ENCODE results near the gene SCNN1A. TPM values are rescaled to one million over a fixed set of nuclear protein-coding genes. Genes with fewer than 3 reads are reported as not detected.

SCNN1A gene
- total RNA-seq, 1 donor from 2014 or later = 14.3 TPM

DNA sequence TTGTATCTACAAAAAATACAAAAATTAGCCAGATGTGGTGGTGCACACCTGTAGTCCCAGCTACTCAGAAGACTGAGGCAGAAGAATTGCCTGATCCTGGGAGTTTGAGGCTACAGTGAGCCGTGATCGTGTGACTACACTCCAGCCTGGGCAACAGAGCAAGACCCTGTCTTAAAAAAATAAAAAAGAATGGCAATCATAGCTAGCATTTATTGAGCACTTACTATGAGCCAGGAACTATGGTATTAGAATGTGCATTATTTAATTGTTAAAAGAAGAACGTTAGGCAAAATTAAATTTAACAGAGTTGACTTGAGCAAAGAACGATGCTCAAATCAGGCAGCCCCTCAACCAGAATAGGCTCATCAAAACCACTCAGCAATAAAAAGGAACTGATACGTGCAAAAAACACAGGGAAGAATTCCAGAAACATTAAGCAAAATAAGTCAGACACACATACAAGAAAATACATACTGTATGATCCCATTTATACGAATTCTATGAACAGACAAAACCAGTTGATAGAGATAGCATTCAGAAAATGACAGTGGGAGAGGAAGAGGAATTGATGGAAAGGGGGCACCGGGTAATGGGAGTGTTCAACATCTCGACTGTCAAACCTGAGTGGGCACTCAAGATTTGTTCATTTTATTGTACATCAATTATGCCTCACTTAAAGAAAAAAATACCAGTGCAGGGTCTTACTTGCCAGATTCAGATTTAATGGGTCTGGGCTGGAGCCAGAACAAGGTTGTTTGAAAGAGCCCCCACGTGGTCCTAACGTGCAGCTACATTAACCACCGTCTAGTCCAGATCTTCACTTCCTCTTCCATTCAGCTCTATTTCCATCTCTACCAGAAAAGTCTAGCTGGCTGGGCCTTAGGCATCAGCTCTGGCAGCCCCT is 8.0 kb downstream of the SCNN1A start:
- no peaks in the 10 kb centered on the region for H3K27me3 ChIP-seq
- no peak for DNase-seq (ENCODE audit: low spot score in 2 of 2)
- intact Hi-C loops (cut with DNase I) = no loop called here

DNA sequence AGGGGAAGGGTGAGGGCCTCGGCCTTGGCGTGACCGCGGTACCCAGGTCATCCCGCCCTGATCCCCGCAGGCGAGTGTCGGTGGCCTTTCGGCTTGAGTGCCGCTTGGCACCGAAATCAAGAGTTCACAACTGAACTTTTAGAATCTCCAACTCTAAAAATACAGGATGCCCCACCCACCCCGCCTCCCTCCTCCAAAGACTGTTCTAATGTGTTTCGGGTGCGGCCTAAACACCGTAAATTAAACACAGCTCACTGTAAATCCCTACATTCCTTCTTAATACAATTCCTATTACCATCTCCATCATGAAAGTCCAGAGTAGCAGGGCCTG is 11.4 kb downstream of the SCNN1A start:
- Histone ChIP-seq H3K36me3 (no peaks in the 10 kb centered on the region), H3K27me3 (no peaks in the 10 kb centered on the region), H3K9me3 (no peaks in the 10 kb centered on the region), H3K4me1 (peaks cover 0 to 5% of the 10 kb centered on the region in 2 donors), H3K4me3 (peak overlapping the region; percentile 59 to 65), H3K27ac (peak overlapping the region; percentile 55 to 74)
- TF ChIP-seq, protein P1, sequence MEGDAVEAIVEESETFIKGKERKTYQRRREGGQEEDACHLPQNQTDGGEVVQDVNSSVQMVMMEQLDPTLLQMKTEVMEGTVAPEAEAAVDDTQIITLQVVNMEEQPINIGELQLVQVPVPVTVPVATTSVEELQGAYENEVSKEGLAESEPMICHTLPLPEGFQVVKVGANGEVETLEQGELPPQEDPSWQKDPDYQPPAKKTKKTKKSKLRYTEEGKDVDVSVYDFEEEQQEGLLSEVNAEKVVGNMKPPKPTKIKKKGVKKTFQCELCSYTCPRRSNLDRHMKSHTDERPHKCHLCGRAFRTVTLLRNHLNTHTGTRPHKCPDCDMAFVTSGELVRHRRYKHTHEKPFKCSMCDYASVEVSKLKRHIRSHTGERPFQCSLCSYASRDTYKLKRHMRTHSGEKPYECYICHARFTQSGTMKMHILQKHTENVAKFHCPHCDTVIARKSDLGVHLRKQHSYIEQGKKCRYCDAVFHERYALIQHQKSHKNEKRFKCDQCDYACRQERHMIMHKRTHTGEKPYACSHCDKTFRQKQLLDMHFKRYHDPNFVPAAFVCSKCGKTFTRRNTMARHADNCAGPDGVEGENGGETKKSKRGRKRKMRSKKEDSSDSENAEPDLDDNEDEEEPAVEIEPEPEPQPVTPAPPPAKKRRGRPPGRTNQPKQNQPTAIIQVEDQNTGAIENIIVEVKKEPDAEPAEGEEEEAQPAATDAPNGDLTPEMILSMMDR (IDR thresholded peaks at IDR 0.05) = no peak
- DNase-seq (ENCODE audit: low spot score in 2 of 2) = no peak
- intact Hi-C loops (cut with DNase I) = no loop called here

More for the DNA sequence above, 8.0 kb downstream of the SCNN1A start:
- H3K27ac ChIP-seq = peak overlapping the region in 1 of 2 donors; percentile 12
- H3K9me3 ChIP-seq = no peaks in the 10 kb centered on the region
- TF ChIP-seq, protein P1 (IDR thresholded peaks at IDR 0.05) = peak in 1 of 3 experiments; percentile 12
- no peak overlapping the region for H3K4me3 ChIP-seq
- H3K4me1 ChIP-seq = peaks cover 0 to 6% of the 10 kb centered on the region in 2 donors
- H3K36me3 ChIP-seq = no peaks in the 10 kb centered on the region

DNA sequence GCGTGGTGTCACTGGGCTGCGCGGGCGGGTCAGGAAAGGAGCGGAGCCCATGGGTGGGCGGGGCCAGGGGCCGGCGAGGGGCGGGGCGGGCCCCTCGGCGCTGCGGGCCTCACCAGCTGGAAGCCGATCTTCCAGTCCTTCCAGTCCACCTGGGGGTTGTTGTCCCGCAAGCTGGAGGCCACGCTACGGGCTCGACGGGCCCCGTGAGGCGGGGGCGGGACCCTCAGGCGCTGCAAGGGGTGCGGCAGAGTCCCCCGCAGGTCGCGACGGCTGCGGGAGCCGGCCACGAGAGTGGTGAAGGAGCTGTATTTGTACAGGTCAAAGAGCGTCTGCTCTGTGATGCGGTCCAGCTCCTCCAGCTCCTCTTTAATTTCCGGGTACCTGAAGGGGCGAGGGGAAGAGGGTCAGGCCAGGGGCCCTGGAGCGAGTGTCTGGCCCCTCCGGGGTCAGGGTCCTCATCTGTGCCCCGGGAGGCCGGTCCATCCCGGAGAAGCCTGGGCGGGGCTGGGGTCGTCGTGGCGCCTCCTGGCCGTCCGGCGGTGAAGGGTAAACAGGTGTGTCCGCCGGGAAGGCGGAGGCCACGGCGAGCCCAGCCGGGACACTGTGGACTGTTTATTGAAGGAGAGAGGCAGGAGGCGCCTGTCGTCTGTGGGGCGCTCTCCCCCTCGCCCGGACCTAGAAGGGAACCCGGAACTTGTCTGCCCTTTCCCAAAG is 11.9 kb downstream of the SCNN1A start:
- peak in 1 of 2 donors; percentile 81 for DNase-seq (ENCODE audit: low spot score in 2 of 2)
- no peaks in the 10 kb centered on the region for H3K9me3 ChIP-seq
- intact Hi-C loops (cut with DNase I) = no loop called here
- H3K27ac ChIP-seq = peak overlapping the region; percentile 55 to 74
- no peaks in the 10 kb centered on the region for H3K36me3 ChIP-seq
- H3K27me3 ChIP-seq = no peaks in the 10 kb centered on the region
- peak overlapping the region; percentile 59 to 65 for H3K4me3 ChIP-seq
- TF ChIP-seq, protein P1 (IDR thresholded peaks at IDR 0.05) = no peak
- peaks cover 0 to 5% of the 10 kb centered on the region in 2 donors for H3K4me1 ChIP-seq

DNA sequence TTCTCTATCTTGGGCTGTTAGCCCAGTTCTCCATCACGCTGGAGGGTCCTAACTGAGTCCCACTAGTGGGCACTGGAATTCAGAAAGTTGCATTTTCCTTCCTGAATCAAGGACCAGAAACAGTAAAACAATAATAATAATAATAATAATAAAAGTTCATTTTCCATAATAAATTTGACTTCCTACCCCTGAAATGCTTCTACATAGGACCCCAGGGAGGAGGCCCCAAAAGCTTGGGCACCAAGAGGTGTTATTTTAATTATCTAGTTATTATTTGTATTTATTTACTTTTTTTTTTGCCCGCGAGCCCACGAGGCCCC is 12.4 kb downstream of the SCNN1A start:
- no peaks in the 10 kb centered on the region for H3K36me3 ChIP-seq
- intact Hi-C loops (cut with DNase I) = no loop called here
- peak overlapping the region; percentile 59 to 65 for H3K4me3 ChIP-seq
- peaks cover 0 to 5% of the 10 kb centered on the region in 2 donors for H3K4me1 ChIP-seq
- no peaks in the 10 kb centered on the region for H3K9me3 ChIP-seq
- no peak for DNase-seq (ENCODE audit: low spot score in 2 of 2)
- no peaks in the 10 kb centered on the region for H3K27me3 ChIP-seq
- H3K27ac ChIP-seq = peak overlapping the region; percentile 55 to 74
- TF ChIP-seq, protein P1 (IDR thresholded peaks at IDR 0.05) = no peak

DNA sequence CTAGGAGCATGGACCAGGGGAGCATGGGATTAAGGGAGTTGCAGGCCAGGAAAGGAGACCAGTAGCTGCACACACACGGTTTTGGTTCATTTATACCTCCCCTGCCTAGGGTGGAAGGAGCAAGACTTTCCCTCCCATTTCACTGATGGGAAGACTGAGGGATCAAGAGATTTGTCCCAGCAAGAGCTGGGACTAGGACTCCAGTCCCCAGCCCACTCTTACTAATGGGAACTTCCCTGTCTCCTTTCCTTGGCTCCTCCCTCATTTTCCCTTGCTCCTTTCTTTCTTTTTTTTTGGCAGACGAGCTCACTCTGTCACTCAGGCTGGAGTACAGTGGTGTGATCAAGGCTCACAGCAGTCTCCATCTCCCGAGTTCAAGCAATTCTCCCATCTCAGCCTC is 13.0 kb downstream of the SCNN1A start:
- Histone ChIP-seq H3K27me3 (no peaks in the 10 kb centered on the region), H3K36me3 (no peaks in the 10 kb centered on the region), H3K4me1 (peaks cover 0 to 5% of the 10 kb centered on the region in 2 donors), H3K27ac (peak overlapping the region in 1 of 2 donors; percentile 34), H3K9me3 (no peaks in the 10 kb centered on the region), H3K4me3 (no peak overlapping the region)
- DNase-seq (ENCODE audit: low spot score in 2 of 2) = no peak
- TF ChIP-seq, protein P1 (IDR thresholded peaks at IDR 0.05) = no peak
- intact Hi-C loops (cut with DNase I) = no loop called here
